Colon (tissue), 2 donors: ENCODE measurements around the gene ATP6V0A1.
"Not testable (repeated sequence)": the region's sequence is repeated elsewhere in the genome, so short reads cannot be mapped to it uniquely, and the experiment has no call there.

ENCODE experiments used
- FAIRE-seq: peaks from 2 replicates; lab custom pipeline; 2012; peaks lifted over from hg19 to GRCh38; lab: Jason Lieb, UNC
- donor health status: control.
- donor health status: control.

Gene ATP6V0A1

GRCh38 chr17:42458497-42459255, at the start of gene ATP6V0A1:
TSS of gene ATP6V0A1 (plus strand) at chr17:42458878. CDS start at chr17:42460895, 2,017 bp downstream.
- no peak for FAIRE-seq

GRCh38 chr17:42409523-42410318, 49.0 kb upstream of the ATP6V0A1 start:
- FAIRE-seq = no peak

GRCh38 chr17:42410319-42410685, 48.4 kb upstream of the ATP6V0A1 start:
- no peak for FAIRE-seq

GRCh38 chr17:42411361-42411760, 47.3 kb upstream of the ATP6V0A1 start:
- FAIRE-seq = no peak

- no peak for FAIRE-seq
Measured at GRCh38 chr17:42411905-42412679, 46.6 kb upstream of the ATP6V0A1 start.

GRCh38 chr17:42413464-42414040, 45.1 kb upstream of the ATP6V0A1 start:
- FAIRE-seq = no peak

- FAIRE-seq = no peak
Measured at GRCh38 chr17:42414704-42415409, 43.8 kb upstream of the ATP6V0A1 start.

- FAIRE-seq = not testable (repeated sequence)
Measured at GRCh38 chr17:42417981-42418380, 40.7 kb upstream of the ATP6V0A1 start.

GRCh38 chr17:42421136-42421506, 37.6 kb upstream of the ATP6V0A1 start:
- no peak for FAIRE-seq

GRCh38 chr17:42421507-42422338, 37.0 kb upstream of the ATP6V0A1 start:
- FAIRE-seq = no peak

GRCh38 chr17:42422412-42422957, 36.2 kb upstream of the ATP6V0A1 start:
- no peak for FAIRE-seq

GRCh38 chr17:42422958-42423712, 35.5 kb upstream of the ATP6V0A1 start, which contains the start of gene CAVIN1:
TSS of gene CAVIN1 (minus strand) at chr17:42423256. CDS start at chr17:42423097, 159 bp downstream.
- no peak for FAIRE-seq

- FAIRE-seq = no peak
Measured at GRCh38 chr17:42423766-42424165, 34.9 kb upstream of the ATP6V0A1 start.

- no peak for FAIRE-seq
Measured at GRCh38 chr17:42424991-42425610, 33.6 kb upstream of the ATP6V0A1 start.

- FAIRE-seq = no peak
Measured at GRCh38 chr17:42428141-42428944, 30.3 kb upstream of the ATP6V0A1 start.

GRCh38 chr17:42429726-42430447, 28.8 kb upstream of the ATP6V0A1 start:
- FAIRE-seq = no peak

- FAIRE-seq = no peak
Measured at GRCh38 chr17:42431758-42432161, 26.9 kb upstream of the ATP6V0A1 start.

GRCh38 chr17:42436391-42436790, 22.3 kb upstream of the ATP6V0A1 start:
- FAIRE-seq = no peak
